Measurements from ENCODE around the gene PKIB. TPM values are rescaled to one million over a fixed set of nuclear protein-coding genes. Genes with fewer than 3 reads are reported as not detected.

The PKIB gene
- total and polyA plus RNA-seq, 2 of the 4 experiments (the other 2 are of a cell fraction), result 6.3 to 13.1 TPM

DNA sequence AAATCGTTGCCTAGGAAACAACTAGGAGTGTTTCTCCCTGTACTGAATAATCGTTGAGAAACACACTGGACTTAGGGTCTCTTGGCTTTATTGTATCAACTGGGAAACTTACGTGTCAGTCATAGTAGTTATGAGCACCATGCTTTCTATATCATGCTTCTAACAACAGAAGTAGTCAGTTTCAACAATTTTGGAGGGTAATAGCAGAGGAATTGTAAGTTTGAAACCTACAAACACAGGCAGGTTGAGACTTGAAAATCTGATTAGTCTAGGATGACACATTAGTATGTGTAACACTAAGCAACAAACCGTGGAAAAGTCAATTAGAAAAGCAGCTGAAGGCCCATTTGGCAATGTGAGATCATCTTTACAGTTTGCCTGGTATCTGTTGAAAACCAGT is 125.4 kb downstream of the PKIB start:
- Histone ChIP-seq H3K27ac (ENCODE audit: insufficient read depth, low read length) (no peak overlapping the region), H3K79me1 (ENCODE audit: low read depth in 1 of 2, low read length in 2 of 2) (no peaks in the 10 kb centered on the region), H2BK15ac (ENCODE audit: low read depth, low read length) (no peak overlapping the region), H3K14ac (replicated peaks; ENCODE audit: low read depth, low read length) (no peak overlapping the region), H3K27me3 (ENCODE audit: control insufficient read depth, insufficient read depth, low read length) (peaks cover 9% of the 10 kb centered on the region), H3K4me3 (ENCODE audit: insufficient read depth, low read depth, low read length) (no peak overlapping the region), H3K56ac (ENCODE audit: extremely low read depth, insufficient read depth, low read length) (no peak overlapping the region), H2BK5ac (ENCODE audit: low read depth, low read length, poor library complexity, severe bottlenecking) (no peak overlapping the region), H2BK120ac (ENCODE audit: low read depth, low read length) (no peak overlapping the region), H3K36me3 (ENCODE audit: control insufficient read depth, insufficient read depth, low read length) (no peaks in the 10 kb centered on the region), H2AK5ac (ENCODE audit: low read depth, low read length) (no peak overlapping the region), H4K8ac (ENCODE audit: low read depth in 2 of 2, low read length in 2 of 2) (no peak overlapping the region), H3K23ac (ENCODE audit: low read depth, low read length) (no peak overlapping the region), H2AFZ (replicated peaks; ENCODE audit: low read length, poor library complexity) (no peak overlapping the region), H3K18ac (ENCODE audit: low read depth, low read length) (no peak overlapping the region), H3K9ac (ENCODE audit: low read depth, low read length) (no peak overlapping the region), H2BK20ac (ENCODE audit: low read depth, low read length) (no peak overlapping the region), H3K9me1 (ENCODE audit: insufficient read depth, low read length) (no peaks in the 10 kb centered on the region), H4K5ac (ENCODE audit: low read depth, low read length) (no peak overlapping the region), H3K4me2 (ENCODE audit: low read depth, low read length) (no peak overlapping the region), H4K20me1 (ENCODE audit: insufficient read depth, low read length) (no peaks in the 10 kb centered on the region), H3K4me1 (ENCODE audit: control insufficient read depth, insufficient read depth, low read length) (peaks cover 2% of the 10 kb centered on the region; the same call in 1 of the 2 replicates), H4K91ac (ENCODE audit: insufficient read depth, low read depth, low read length) (no peak overlapping the region), H2AK9ac (replicated peaks; ENCODE audit: low read depth, low read length, poor library complexity) (no peak overlapping the region), H3K4ac (ENCODE audit: low read depth, low read length) (no peak overlapping the region), H3K9me3 (ENCODE audit: control insufficient read depth, insufficient read depth, low read length) (no peaks in the 10 kb centered on the region)
- TF ChIP-seq RCOR1 (IDR thresholded peaks at IDR 0.05; ENCODE audit: insufficient replicate concordance, low read length) (no peak), BHLHE40 (IDR thresholded peaks at IDR 0.05; ENCODE audit: low read depth, low read length) (no peak), RAD21 (IDR thresholded peaks at IDR 0.05; ENCODE audit: low read length) (no peak), POLR2A (IDR thresholded peaks at IDR 0.05; ENCODE audit: low read depth, low read length) (no peak), SMC3 (IDR thresholded peaks at IDR 0.05; ENCODE audit: low read depth, low read length) (no peak), FOS (IDR thresholded peaks at IDR 0.05; ENCODE audit: low read depth, low read length) (no peak), MXI1 (IDR thresholded peaks at IDR 0.05; ENCODE audit: borderline replicate concordance, low read depth, low read length) (no peak)
- TF ChIP-seq, protein P1, sequence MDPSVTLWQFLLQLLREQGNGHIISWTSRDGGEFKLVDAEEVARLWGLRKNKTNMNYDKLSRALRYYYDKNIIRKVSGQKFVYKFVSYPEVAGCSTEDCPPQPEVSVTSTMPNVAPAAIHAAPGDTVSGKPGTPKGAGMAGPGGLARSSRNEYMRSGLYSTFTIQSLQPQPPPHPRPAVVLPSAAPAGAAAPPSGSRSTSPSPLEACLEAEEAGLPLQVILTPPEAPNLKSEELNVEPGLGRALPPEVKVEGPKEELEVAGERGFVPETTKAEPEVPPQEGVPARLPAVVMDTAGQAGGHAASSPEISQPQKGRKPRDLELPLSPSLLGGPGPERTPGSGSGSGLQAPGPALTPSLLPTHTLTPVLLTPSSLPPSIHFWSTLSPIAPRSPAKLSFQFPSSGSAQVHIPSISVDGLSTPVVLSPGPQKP (IDR thresholded peaks at IDR 0.05; ENCODE audit: borderline replicate concordance, low read depth, low read length), result no peak
- DNase-seq, result no peak
- ATAC-seq (ENCODE audit: low read depth), result no peak
- no CpG with 5 or more reads among the region's 4 CpGs for WGBS, 2 experiments (ENCODE audit: extremely low coverage in 2 of 2, insufficient read length in 1 of 2)
- in situ Hi-C loops (cut with MboI; ENCODE audit: low sequenced_read_pairs) (loop anchor here (5.0 kb wide), 1 partner anchor 102 kb away; no protein-coding TSS in a partner anchor), intact Hi-C loops (cut with micrococcal nuclease) (loop anchor here (2.0 to 10.0 kb wide), 2 partner anchors 243 to 679 kb away; no protein-coding TSS in a partner anchor), dilution Hi-C loops (cut with HindIII; ENCODE audit: low sequenced_read_pairs, unreplicated experiment) (no loop called here)
- ChIA-PET CTCF (no interaction called here), POLR2A (ENCODE audit: unreplicated experiment) (no interaction called here)
- BruUV-seq (replicated peaks), result no TSS peak

Measured in IMR-90 (cell line).